ENCODE measurements around the gene MAP3K3.

Gene MAP3K3

DNA sequence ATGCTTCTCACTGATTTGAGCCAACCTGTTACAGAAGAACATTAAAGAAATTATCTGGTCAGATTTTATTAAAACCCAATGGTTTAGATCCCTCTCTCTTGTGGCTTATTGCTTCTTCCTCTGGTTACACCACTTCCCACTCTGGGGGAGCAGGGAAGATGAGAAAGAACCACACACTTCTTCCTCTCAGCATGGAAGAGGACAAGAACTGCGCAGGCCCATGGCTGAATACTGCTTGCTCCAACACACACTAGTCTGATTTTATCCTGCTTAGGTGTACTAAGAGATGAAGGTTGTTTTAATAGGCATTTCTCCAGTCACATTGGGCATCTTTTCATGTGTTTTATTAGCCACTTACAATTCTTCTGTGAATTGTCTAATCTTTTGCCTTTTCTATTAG lies 27.6 kb downstream of the MAP3K3 start:
- ATAC-seq (ENCODE audit: insufficient read depth, low read depth), result no peak
- Histone ChIP-seq H3K79me2 (ENCODE audit: insufficient read depth, low read length) (no peaks in the 10 kb centered on the region; the same call in 1 of the 2 replicates), H3K27ac (ENCODE audit: low read length) (no peak overlapping the region), H3K4me2 (ENCODE audit: insufficient read depth, low read length) (no peak overlapping the region), H3K9me3 (ENCODE audit: insufficient read depth, low read length, severe bottlenecking) (no peaks in the 10 kb centered on the region), H3K27me3 (ENCODE audit: insufficient read depth, low read length, poor library complexity) (no peaks in the 10 kb centered on the region), H3K4me3 (ENCODE audit: low read depth in 1 of 2, low read length in 2 of 2) (no peak overlapping the region), H3K4me1 (ENCODE audit: insufficient read depth, low read length) (no peaks in the 10 kb centered on the region), H3K9ac (ENCODE audit: low read depth, low read length) (no peak overlapping the region), H2AFZ (ENCODE audit: low read depth, low read length) (no peak overlapping the region), H3K36me3 (ENCODE audit: insufficient read depth, low read length) (peaks cover 74% of the 10 kb centered on the region), H4K20me1 (ENCODE audit: insufficient read depth, low read length) (no peaks in the 10 kb centered on the region)
- no peak for DNase-seq
- TF ChIP-seq EZH2 (IDR thresholded peaks at IDR 0.05; ENCODE audit: borderline replicate concordance, low read depth, low read length, severe bottlenecking), result no peak
- TF ChIP-seq, protein P1, sequence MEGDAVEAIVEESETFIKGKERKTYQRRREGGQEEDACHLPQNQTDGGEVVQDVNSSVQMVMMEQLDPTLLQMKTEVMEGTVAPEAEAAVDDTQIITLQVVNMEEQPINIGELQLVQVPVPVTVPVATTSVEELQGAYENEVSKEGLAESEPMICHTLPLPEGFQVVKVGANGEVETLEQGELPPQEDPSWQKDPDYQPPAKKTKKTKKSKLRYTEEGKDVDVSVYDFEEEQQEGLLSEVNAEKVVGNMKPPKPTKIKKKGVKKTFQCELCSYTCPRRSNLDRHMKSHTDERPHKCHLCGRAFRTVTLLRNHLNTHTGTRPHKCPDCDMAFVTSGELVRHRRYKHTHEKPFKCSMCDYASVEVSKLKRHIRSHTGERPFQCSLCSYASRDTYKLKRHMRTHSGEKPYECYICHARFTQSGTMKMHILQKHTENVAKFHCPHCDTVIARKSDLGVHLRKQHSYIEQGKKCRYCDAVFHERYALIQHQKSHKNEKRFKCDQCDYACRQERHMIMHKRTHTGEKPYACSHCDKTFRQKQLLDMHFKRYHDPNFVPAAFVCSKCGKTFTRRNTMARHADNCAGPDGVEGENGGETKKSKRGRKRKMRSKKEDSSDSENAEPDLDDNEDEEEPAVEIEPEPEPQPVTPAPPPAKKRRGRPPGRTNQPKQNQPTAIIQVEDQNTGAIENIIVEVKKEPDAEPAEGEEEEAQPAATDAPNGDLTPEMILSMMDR (IDR thresholded peaks at IDR 0.05; ENCODE audit: borderline replicate concordance, extremely low read depth, low read length, poor library complexity, severe bottlenecking), result no peak

DNA sequence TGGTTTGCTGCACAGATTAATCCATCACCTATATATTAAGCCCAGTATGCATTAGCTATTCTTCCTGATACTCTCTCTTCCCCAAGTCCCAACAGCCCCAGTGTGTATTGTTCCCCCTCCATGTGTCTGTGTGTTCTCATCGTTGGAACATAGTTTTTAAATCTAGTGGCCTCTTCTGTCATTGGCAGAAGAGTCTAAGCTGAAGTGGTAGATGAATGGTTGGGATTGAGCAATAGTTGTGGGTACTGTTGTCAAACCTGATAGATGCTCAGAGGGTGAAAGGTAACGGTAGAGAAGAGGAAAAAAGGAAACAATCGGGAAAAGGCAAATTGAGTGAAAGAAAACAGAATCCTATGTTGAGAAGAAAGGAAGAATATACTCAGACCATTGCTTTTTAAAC lies 29.9 kb downstream of the MAP3K3 start:
- Histone ChIP-seq H3K27ac (ENCODE audit: low read length) (no peak overlapping the region), H3K4me3 (ENCODE audit: low read depth in 1 of 2, low read length in 2 of 2) (no peak overlapping the region), H3K27me3 (ENCODE audit: insufficient read depth, low read length, poor library complexity) (no peaks in the 10 kb centered on the region), H3K79me2 (ENCODE audit: insufficient read depth, low read length) (no peaks in the 10 kb centered on the region), H2AFZ (ENCODE audit: low read depth, low read length) (no peak overlapping the region), H3K4me1 (ENCODE audit: insufficient read depth, low read length) (no peaks in the 10 kb centered on the region), H4K20me1 (ENCODE audit: insufficient read depth, low read length) (no peaks in the 10 kb centered on the region), H3K4me2 (ENCODE audit: insufficient read depth, low read length) (no peak overlapping the region), H3K9me3 (ENCODE audit: insufficient read depth, low read length, severe bottlenecking) (no peaks in the 10 kb centered on the region), H3K36me3 (ENCODE audit: insufficient read depth, low read length) (peaks cover 73% of the 10 kb centered on the region), H3K9ac (ENCODE audit: low read depth, low read length) (no peak overlapping the region)
- no peak for ATAC-seq (ENCODE audit: insufficient read depth, low read depth)
- TF ChIP-seq, protein P1 (IDR thresholded peaks at IDR 0.05; ENCODE audit: borderline replicate concordance, extremely low read depth, low read length, poor library complexity, severe bottlenecking), result no peak
- no peak for TF ChIP-seq EZH2 (IDR thresholded peaks at IDR 0.05; ENCODE audit: borderline replicate concordance, low read depth, low read length, severe bottlenecking)
- no peak for DNase-seq

DNA sequence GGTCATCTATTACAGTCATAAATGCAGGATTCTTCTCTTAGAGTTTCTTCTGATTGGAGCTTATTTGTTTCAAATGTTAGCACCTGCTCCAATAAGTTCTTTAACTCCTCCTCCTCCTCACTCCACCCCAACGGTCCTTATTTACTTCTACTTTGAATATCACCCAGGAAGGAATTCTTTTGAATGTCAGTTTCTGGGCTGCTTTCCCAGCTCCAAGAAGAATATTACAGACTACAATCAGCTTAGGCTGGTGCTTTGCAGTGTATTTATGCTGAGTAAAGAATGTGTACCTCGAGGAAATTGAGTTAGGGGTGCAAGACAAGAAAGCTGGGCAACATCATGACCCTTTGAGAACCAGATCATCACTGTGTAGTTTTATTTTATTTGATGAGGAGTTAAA lies 30.8 kb downstream of the MAP3K3 start:
- no peak for TF ChIP-seq EZH2 (IDR thresholded peaks at IDR 0.05; ENCODE audit: borderline replicate concordance, low read depth, low read length, severe bottlenecking)
- TF ChIP-seq, protein P1 (IDR thresholded peaks at IDR 0.05; ENCODE audit: borderline replicate concordance, extremely low read depth, low read length, poor library complexity, severe bottlenecking), result no peak
- Histone ChIP-seq H3K27ac (ENCODE audit: low read length) (no peak overlapping the region), H3K9ac (ENCODE audit: low read depth, low read length) (no peak overlapping the region), H3K4me2 (ENCODE audit: insufficient read depth, low read length) (no peak overlapping the region), H3K36me3 (ENCODE audit: insufficient read depth, low read length) (peaks cover 69% of the 10 kb centered on the region), H3K79me2 (ENCODE audit: insufficient read depth, low read length) (no peaks in the 10 kb centered on the region), H3K4me1 (ENCODE audit: insufficient read depth, low read length) (no peaks in the 10 kb centered on the region), H3K4me3 (ENCODE audit: low read depth in 1 of 2, low read length in 2 of 2) (no peak overlapping the region), H3K27me3 (ENCODE audit: insufficient read depth, low read length, poor library complexity) (no peaks in the 10 kb centered on the region), H4K20me1 (ENCODE audit: insufficient read depth, low read length) (no peaks in the 10 kb centered on the region), H3K9me3 (ENCODE audit: insufficient read depth, low read length, severe bottlenecking) (no peaks in the 10 kb centered on the region), H2AFZ (ENCODE audit: low read depth, low read length) (no peak overlapping the region)
- ATAC-seq (ENCODE audit: insufficient read depth, low read depth), result no peak
- no peak for DNase-seq

DNA sequence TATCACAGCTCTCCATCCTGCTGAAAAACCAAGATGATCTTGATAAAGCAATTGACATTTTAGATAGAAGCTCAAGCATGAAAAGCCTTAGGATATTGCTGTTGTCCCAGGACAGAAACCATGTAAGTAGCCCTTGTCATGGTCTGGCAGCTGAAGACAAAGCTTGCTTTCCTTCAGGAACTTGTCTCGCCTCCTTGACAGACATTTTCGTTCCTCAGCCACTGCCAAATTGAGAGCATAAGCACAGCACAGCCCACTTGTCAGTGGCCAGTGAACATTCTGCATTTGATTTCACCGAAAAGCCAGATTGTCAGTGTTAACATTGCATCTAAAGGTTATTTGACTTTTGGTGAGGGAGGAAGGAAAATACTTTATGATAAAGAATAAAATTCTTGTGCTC lies 35.6 kb downstream of the MAP3K3 start:
- no peaks in the 10 kb centered on the region for H4K20me1 ChIP-seq (ENCODE audit: insufficient read depth, low read length)
- no peak overlapping the region for H3K27ac ChIP-seq (ENCODE audit: low read length)
- no peak overlapping the region for H2AFZ ChIP-seq (ENCODE audit: low read depth, low read length)
- peaks cover 76% of the 10 kb centered on the region for H3K36me3 ChIP-seq (ENCODE audit: insufficient read depth, low read length)
- ATAC-seq (ENCODE audit: insufficient read depth, low read depth) (no peak), DNase-seq (no peak)
- H3K9me3 ChIP-seq (ENCODE audit: insufficient read depth, low read length, severe bottlenecking), result no peaks in the 10 kb centered on the region
- H3K9ac ChIP-seq (ENCODE audit: low read depth, low read length), result no peak overlapping the region
- H3K4me3 ChIP-seq (ENCODE audit: low read depth in 1 of 2, low read length in 2 of 2), result no peak overlapping the region
- H3K79me2 ChIP-seq (ENCODE audit: insufficient read depth, low read length), result 0 out of 2 replicates have a peak, but pooled peaks cover 2% of the 10 kb centered on the region
- no peaks in the 10 kb centered on the region for H3K4me1 ChIP-seq (ENCODE audit: insufficient read depth, low read length)
- TF ChIP-seq EZH2 (IDR thresholded peaks at IDR 0.05; ENCODE audit: borderline replicate concordance, low read depth, low read length, severe bottlenecking), result no peak
- TF ChIP-seq, protein P1 (IDR thresholded peaks at IDR 0.05; ENCODE audit: borderline replicate concordance, extremely low read depth, low read length, poor library complexity, severe bottlenecking), result no peak
- no peaks in the 10 kb centered on the region for H3K27me3 ChIP-seq (ENCODE audit: insufficient read depth, low read length, poor library complexity)
- H3K4me2 ChIP-seq (ENCODE audit: insufficient read depth, low read length), result no peak overlapping the region

Measured in DND-41 (cell line).